Endometrial microvascular endothelial cells (primary cell): ENCODE measurements around the gene C3orf22. TPM values are rescaled to one million over a fixed set of nuclear protein-coding genes. Genes with fewer than 3 reads are reported as not detected.

Experiments
- in situ Hi-C: cut with HindIII; loops from 2 replicates; pipeline ENCODE4 v1.10.0; 2017; ENCODE audit warnings: low sequenced_read_pairs, low pct_unique_long_range_greater_than_20kb; ENCODE audit errors: inconsistent ontology term
- total RNA-seq: library from RNA; depleted of rRNA; stranded (reverse); fragments of >200 nt; gene quantifications from one replicate; pipeline ENCODE4 v1.2.3, GENCODE V29; 2015; ENCODE audit errors: inconsistent ontology term

C3orf22 gene
- total RNA-seq, 1 donor from 2014 or later: not detected

DNA sequence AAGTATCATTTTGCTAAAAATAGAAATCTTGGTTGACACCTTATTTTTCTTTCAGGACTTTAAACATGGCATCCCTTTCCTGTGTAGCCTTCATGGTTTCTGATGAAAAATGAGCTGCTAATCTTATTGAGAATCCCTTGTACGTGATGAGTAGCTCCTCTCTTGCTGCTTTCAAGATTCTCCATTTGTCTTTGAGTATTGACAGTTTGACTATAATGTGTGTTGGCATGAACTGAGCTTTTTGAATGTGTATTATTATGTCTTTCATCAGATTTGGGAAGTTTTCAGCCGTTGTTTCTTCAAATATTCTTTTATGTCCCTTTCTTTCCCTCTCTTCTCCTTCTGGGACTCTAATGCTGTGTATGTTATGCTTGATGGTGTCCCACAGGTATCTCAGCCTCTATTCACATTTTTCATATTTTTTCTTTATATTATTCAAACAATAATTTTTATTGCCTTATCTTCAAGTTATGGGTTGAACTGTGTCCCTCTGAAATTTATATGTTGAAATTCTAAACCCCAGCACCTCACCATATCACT is 4.1 kb upstream of the C3orf22 start:
- in situ Hi-C loops: no loop called here

DNA sequence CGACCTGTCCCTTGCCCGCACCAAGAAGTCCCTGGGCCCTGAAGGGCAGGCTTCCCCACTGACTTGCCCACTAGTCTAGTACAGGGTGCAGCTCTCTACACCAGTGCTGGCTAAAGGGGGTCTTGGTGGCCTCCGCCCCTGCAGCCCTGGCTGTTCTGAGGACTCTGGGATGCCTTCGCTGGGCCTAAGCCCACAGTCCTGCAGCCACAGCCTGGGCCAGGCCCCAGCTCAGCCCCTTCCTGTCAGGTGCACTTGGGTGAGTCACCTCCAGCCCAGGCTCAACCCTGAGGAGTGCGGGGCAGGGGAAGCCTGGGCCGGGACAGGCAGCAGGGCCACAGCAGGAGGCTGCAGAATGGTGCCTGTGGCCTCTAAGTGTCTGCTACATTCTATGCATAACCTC is 971 bp downstream of the C3orf22 start:
- in situ Hi-C loops: no loop called here

DNA sequence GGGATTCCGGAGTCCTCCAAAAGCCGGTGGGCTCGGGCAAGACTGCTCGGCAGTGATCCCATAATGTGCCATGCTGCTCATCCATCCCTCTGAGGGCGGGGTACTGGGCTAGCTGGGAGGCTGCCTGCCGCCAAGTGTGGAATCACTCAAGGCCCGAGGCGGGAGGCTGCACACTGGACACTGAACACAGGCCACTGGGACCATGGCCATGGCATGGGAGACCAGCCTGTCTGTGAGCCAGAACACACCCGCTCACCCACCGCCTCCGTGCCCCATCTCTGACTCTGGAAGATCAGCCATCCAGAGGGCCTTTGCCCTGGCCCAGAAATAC is 1.4 kb downstream of the C3orf22 start:
- in situ Hi-C loops: no loop called here

DNA sequence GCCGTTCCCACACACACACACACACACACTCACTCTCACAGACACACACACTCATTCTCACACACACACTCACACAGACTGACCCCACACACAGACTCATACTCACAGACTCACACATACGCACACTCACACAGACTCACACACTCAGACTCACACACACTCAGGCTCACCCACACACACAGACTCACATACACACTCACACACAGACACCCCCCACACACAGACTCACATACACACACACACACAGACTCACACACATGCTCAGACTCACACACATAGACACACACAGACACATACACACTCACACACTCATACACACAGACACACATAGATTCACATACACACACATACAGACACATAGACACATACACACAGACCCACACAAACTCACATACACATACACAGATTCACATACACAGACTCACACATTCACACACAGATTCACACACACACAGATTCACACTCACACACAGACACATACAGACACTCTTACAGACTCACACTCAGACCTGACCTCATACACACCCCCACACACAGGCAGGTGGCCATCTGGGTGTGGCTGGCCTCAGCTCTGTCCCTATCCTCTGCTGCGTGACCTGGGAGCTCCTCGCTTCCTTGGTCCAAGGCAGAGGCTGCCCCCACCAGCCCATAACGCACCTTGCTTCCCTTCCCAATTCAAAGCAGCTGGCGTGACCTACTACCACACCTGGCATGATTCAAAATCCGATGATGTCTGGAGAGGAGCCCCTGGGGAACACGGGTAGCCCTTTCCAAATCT is 1.9 kb downstream of the C3orf22 start:
- in situ Hi-C loops: no loop called here

DNA sequence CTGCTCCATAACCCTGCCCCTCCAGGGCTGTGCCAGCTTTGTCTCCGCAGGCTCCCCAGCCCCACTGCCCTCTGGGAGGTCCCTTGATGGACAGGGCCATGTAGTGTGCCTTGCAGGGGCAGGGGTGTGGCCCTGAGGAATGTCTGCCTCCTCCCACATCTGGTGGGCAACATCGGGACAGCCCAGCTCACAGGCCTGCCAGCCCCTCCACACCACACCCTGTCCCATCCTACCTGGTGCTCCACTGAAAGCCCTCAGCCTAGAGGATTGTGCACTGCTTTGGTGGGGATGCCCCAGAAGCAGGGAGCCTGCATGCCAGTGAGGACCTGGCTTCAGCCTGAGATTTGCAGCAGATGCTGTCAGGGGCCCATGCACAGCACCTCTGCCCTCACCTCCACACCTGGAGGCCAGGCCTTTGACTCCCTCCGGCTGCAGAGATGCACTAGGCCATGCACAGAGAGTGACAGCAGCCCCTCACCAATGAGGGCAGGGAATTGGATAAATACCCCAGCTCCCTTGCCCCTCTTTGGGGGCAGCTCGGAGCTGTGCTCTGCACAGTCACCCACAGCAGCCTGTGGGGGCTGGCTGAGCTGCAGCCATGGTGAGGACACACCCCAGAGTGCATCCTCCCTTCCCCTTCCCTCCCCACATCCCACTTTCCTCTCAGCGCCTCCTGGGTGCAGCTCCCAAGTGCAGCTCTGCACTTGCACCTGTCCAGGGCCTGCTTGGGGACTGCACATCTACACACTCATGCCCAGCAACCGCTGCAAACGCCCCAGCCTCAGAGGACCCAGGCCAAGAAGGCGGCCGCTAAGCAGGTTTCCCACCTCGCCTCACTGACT is 2.7 kb downstream of the C3orf22 start:
- in situ Hi-C loops: no loop called here

DNA sequence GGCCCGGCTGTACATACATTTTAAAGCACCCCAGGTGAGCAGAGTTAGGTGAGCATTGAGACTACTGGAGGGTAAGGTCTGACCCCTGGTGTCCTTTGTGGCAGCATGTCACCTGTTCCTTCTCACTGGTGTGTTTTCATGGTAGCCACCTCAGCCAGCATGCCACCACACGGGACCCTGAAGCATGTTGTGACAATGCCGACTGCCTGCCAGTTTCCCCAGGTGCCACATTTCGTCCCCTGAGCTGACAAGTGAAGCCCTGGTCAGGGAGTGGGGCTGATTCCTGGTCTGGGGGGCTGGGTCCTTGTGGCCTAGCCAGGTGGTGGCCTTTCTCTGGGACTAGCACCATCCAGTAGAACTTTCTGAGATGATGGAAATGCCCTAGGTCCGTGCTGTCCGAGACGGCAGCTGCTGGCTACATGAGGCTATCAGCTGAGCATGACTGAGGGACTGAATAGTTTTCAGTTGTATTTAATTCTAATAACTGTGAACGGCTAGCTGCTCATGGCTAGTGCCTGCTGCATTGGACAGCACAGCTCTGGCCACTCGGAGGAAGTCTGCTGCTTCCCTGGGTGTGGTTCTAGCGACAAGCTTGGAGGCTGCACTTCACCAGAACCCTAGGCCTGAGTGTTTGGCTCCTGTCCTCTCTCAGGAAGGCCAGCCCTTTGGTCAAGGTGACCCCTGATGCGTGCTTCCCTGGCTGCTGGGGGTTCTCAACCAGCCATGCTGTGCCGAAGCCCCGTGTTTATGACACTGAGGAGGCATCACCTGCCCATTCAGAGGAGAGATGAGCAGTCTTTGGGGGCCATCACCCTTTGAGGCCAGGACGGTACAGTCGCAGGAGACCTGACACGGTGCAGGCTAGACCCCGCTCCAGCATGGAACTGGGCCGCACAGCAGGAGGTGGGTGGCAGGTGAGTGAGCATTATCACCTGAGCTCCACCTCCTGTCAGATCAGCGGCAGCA is 3.9 kb downstream of the C3orf22 start:
- in situ Hi-C loops: no loop called here

DNA sequence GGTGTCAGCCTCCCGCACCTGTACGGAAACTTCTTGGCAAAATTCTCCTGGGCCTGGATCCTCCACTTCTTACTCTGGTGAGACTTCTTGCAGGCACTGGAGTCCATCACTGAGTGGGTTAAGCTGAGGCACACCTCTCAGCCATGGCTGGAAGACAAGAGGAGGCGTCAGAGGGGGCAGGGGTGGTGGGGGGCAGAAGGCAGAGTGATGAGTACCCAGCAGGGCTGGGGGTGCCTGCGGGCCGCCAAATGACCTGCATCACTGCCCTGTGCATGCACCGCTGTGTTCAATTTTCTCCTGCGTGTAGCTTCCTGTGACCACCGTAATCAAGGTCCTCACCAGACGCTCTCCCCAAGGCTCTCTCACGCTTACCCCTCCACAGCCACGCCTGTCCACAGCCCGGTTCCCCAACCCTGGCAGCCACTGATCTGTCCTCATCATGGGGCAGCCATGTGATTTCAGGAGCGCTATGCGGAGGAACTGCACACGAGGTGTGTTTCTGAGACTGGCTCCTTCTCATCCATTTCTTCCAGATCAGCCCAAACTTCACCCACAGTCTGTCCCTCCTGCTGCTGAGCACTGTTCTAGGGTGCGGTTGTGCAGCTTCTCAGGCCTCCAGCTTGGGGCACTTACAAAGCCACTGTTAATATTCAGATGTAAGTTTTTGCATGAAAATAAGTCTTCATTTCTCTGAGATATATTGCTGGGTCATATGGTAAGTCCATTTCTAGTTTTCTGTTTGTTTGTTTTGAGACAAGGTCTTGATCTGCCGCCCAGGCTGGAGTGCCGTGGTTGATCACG is 5.2 kb downstream of the C3orf22 start:
- in situ Hi-C loops: no loop called here

DNA sequence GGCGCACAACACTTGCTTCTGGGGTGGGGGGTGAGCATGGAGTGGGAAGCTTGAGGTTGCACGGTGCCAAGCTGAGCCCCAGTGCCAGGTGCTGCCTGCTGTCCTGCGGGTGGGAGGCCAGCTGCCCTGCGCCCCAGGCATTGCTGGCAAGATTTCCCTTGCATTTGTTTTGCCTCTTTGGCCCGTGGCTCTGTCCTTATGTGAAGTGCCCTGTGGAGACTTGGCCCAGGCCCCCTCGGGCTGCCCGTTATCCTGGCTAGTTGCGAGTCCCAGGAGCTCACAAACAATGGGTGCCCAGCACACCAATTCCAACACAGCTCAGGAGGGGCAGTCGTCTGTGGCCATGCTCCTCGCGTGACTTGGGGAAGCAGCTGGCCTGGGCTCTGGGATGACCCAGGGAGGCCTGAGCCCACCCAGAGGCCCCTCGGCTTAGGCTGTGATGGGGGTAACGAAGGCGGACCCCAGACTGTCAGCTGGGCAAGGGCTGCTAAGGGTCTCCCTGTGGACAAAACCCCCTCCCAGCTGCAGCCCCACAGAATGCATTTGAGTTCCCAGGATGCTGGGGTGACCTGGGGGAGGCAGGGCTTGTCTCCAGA is 5.9 kb downstream of the C3orf22 start:
- in situ Hi-C loops: no loop called here

DNA sequence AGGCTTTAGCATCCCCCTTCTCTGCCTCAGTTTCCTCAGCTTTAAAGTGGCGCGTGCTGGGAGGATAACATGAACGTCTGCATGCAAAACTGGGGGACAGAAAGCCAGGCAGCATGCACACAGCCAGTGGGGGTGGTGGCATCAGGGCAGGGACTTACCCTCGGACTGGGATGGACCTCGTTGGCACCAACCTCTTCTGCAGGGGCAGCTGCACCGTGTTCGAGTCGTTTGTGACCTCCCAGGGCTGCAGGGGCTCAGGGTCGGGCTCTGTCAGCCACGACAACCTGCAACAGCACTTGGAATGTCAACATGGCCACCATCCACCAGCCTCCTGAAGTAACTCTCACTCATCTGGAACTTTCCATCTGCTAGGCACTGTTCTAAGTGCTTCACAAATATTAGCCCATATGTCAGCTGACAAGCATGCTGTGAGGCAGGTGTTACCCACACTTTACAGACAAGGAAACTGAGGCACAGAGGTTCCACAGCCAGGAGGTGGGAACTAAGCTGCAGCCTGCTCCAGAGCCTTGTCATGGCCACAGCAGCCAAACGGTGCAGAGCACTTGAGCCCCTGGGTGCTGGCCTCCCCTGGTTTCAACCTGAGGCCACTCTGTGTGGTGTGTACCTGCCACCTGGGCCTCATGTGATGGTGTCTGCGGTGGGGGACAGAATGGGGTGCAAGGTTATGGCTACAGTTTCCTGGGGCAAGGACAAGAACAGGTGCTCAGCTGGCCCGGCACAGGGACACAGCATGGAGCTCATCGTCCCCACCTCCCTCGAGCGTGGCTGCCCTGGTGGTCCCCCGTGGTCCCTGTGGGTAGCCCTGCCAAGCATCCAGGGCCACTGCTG is 6.7 kb downstream of the C3orf22 start:
- in situ Hi-C loops: no loop called here

DNA sequence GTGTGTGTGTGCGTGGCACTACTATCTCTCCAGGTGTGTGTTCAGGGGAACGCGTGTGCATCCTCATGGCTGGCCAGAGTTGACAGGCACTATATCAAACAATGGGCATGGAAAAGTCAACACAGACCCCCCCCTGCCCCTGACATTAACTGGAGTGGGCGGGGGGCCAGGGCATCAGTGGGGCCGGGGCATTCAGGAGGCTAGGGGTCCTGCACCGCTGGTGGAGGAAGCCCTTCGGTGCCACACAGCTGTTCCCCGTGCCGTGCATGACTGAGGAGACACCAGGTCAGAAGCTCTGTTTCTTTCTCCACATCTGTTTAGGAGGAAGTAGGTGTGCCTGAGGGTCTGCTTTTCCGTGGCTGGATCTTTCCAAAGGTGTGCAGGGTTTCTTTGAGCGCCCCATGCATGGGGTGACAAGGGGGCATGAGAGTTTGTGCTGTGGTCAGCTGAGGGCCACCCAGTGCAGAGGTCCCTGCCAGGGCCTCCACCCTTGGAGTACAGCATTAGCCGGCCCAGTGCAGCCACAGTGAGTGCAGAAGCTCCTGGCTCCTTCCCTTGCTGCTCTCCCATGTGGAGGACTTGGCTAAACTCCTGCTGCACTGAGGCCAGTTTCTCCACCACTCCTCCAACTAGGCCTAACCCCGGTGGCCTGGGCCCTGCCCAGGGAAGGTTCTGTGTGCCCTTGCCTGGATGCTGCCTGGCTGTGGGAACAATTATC is 7.5 kb downstream of the C3orf22 start:
- in situ Hi-C loops: no loop called here

DNA sequence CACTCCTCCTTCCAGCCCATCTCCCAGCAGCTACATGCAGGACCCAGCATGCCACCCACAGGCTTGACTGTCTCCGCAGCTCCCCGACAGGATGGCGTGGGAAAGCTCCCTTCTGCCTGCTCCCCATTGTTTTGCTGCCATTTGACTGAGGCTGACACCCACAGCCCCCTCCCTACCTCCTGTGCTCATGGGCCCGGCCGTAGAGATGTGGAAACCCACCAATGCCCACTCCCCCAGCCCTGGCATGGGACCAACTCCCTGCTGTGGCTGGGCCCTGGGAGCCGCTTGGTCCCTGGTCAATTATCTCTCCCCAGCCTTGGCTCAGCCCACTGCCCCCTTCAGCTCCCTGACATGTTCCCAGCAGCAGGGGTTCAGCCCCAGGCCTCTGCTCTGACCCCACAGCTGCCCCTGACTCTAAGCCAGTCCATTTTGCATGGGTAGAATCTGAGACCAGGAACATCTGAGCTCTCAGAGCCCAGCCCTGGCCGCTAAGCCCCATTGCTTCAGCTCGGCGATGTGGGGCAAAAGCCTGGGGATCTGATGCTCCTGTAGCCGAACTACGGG is 8.2 kb downstream of the C3orf22 start:
- in situ Hi-C loops: no loop called here

DNA sequence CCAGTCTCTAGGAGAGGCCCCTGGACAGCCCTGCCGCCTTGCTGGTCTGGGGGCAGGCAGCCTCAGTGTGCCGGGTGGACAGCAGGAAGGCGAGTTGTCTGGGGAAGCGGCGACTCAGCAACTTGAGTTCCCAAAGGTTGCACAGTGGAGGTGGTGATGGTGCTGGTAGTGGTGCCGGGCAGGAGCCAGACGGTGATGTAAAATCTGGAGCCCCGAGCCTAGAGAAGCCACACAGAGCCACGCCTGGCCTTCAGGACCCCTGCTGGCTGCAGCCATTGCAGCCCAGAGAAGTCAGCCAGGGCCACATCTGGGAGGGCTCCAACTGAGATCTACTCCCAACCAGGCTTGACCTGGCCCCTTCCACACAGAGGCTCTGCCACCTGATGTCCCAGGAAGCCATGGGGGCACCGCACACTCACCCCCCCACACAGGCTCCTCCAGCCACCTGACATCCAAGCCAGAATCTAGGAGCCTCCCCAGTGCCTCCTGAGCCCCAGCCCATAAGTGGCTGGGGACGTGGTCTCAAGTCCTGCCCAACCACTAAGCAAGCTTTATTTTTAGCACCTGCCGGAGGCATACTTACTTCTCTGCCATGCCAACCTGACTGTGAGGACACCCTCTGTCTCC is 8.8 kb downstream of the C3orf22 start:
- in situ Hi-C loops: no loop called here

DNA sequence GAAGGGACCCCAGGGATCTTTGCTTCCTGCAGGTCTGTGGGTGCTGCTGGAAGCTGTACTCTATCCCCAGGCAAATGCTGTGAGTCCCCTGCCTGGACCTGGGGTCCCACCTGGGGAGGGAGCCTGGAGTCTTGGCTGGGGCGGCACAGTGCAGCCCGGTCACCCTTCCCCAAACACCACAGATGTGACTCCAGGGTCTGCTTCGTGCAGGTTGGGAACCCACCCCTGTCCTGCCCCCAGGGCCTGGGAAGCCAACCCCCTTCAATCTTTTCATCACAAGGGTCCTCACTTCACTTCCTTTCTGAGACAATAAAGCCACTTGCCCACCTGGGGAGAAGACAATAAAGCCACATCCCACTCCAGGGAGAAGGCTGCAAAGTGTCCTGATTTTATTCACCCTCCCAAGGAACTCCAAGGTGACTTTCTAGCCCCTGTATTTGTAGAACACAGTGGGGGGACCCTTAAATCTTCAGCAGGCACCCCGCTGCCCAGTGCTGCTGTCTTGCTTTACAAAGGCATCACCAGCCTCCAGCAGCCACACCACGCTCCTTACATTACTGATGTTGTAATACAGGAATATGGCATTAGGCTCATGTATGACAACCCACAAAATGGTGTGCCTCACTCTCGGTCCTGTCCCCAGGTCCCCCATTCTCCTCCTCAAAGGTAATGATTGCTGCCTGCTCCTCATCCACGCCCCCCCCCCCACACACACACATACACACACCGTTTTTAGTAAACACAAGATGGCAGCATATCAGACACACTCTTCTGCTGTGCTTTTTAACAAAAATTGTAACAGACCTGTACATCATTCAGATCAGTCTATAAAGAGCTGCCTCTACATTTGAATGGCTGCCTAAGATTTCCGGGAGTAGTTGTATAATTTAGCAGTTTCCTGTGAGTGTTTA is 9.9 kb downstream of the C3orf22 start:
- in situ Hi-C loops: no loop called here

DNA sequence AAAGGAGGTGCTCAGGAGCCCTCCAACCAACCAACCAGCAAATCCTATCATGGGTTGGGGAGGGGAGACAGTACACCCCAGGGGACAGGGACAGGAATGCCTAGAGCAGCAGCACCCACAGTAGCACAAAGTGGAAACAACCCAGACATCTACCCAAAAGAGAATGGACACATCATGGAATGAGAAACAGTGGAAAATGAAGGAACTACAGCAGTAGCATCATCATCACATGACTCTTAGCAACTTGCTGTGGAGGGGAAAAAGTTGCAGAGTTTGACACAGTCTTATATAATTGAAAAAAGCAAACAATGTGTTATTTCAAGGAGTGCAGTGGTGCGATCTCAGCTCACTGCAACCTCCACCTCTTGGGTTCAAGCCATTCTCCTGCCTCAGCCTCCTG is 11.0 kb downstream of the C3orf22 start:
- in situ Hi-C loops: no loop called here
